ENCODE measurements around the gene SLC38A8.

DNA sequence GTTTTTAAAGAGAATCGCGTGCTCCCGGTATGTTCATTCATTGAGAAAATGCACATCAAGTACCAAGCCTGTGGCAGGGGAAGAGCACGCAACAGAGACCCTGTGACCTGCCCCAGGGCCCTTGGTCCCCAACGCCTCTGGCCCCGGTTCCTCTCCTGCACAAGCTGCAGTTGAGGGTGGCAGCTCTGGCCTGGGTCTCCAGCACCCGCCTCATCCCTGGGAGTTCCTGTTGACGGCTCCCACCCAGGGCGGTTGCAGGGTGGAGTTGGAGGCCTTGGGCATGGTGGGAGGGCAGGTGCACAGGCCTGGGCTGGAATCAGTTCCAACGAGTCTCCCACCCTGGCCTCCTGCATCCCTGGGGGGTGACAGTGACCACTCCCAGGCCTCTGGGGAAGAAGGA, 69.5 kb downstream of the SLC38A8 start:
- TF ChIP-seq, protein P1, sequence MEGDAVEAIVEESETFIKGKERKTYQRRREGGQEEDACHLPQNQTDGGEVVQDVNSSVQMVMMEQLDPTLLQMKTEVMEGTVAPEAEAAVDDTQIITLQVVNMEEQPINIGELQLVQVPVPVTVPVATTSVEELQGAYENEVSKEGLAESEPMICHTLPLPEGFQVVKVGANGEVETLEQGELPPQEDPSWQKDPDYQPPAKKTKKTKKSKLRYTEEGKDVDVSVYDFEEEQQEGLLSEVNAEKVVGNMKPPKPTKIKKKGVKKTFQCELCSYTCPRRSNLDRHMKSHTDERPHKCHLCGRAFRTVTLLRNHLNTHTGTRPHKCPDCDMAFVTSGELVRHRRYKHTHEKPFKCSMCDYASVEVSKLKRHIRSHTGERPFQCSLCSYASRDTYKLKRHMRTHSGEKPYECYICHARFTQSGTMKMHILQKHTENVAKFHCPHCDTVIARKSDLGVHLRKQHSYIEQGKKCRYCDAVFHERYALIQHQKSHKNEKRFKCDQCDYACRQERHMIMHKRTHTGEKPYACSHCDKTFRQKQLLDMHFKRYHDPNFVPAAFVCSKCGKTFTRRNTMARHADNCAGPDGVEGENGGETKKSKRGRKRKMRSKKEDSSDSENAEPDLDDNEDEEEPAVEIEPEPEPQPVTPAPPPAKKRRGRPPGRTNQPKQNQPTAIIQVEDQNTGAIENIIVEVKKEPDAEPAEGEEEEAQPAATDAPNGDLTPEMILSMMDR (IDR thresholded peaks at IDR 0.05; ENCODE audit: poor library complexity) = no peak
- no peak for TF ChIP-seq EZH2 (IDR thresholded peaks at IDR 0.05; ENCODE audit: borderline replicate concordance)

All from hepatocyte (in vitro differentiated cells).